ENCODE measurements around the gene EFNB1.

The EFNB1 gene

DNA sequence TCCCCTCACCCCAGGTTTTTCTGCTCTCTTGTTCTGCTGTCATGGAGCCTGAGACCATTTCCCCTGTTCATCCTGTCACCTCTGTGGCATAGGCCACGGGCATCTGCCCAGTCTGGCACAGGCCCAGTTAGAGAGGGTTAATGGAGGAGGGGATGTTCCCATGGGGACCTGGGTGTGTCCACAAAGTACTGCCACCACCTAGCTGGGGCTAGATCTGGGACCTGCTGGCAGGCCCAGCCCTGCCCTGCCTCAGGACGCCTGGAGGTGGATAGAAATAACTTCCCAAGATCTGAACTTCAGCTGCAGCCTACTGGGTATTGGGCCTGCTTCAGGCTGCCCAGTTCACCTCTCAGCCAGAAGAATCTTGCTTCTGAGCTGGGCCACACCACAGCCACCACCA is 13.5 kb downstream of the EFNB1 start:
- TF ChIP-seq EZH2 (IDR thresholded peaks at IDR 0.05; ENCODE audit: borderline replicate concordance, low read depth, low read length, severe bottlenecking), result no peak
- TF ChIP-seq, protein P1, sequence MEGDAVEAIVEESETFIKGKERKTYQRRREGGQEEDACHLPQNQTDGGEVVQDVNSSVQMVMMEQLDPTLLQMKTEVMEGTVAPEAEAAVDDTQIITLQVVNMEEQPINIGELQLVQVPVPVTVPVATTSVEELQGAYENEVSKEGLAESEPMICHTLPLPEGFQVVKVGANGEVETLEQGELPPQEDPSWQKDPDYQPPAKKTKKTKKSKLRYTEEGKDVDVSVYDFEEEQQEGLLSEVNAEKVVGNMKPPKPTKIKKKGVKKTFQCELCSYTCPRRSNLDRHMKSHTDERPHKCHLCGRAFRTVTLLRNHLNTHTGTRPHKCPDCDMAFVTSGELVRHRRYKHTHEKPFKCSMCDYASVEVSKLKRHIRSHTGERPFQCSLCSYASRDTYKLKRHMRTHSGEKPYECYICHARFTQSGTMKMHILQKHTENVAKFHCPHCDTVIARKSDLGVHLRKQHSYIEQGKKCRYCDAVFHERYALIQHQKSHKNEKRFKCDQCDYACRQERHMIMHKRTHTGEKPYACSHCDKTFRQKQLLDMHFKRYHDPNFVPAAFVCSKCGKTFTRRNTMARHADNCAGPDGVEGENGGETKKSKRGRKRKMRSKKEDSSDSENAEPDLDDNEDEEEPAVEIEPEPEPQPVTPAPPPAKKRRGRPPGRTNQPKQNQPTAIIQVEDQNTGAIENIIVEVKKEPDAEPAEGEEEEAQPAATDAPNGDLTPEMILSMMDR (IDR thresholded peaks at IDR 0.05; ENCODE audit: borderline replicate concordance, extremely low read depth, low read length, poor library complexity, severe bottlenecking), result no peak
- Histone ChIP-seq H3K4me2 (ENCODE audit: insufficient read depth, low read length) (no peak overlapping the region), H3K4me3 (ENCODE audit: low read depth in 1 of 2, low read length in 2 of 2) (no peak overlapping the region), H3K27ac (ENCODE audit: low read length) (no peak overlapping the region), H4K20me1 (ENCODE audit: insufficient read depth, low read length) (no peaks in the 10 kb centered on the region), H3K9ac (ENCODE audit: low read depth, low read length) (no peak overlapping the region), H3K79me2 (ENCODE audit: insufficient read depth, low read length) (no peaks in the 10 kb centered on the region), H3K27me3 (ENCODE audit: insufficient read depth, low read length, poor library complexity) (no peaks in the 10 kb centered on the region), H3K36me3 (ENCODE audit: insufficient read depth, low read length) (peaks cover 16% of the 10 kb centered on the region; the same call in 1 of the 2 replicates), H3K4me1 (ENCODE audit: insufficient read depth, low read length) (no peaks in the 10 kb centered on the region), H2AFZ (ENCODE audit: low read depth, low read length) (no peak overlapping the region), H3K9me3 (ENCODE audit: insufficient read depth, low read length, severe bottlenecking) (no peaks in the 10 kb centered on the region)
- DNase-seq (no peak), ATAC-seq (ENCODE audit: insufficient read depth, low read depth) (no peak)

DNA sequence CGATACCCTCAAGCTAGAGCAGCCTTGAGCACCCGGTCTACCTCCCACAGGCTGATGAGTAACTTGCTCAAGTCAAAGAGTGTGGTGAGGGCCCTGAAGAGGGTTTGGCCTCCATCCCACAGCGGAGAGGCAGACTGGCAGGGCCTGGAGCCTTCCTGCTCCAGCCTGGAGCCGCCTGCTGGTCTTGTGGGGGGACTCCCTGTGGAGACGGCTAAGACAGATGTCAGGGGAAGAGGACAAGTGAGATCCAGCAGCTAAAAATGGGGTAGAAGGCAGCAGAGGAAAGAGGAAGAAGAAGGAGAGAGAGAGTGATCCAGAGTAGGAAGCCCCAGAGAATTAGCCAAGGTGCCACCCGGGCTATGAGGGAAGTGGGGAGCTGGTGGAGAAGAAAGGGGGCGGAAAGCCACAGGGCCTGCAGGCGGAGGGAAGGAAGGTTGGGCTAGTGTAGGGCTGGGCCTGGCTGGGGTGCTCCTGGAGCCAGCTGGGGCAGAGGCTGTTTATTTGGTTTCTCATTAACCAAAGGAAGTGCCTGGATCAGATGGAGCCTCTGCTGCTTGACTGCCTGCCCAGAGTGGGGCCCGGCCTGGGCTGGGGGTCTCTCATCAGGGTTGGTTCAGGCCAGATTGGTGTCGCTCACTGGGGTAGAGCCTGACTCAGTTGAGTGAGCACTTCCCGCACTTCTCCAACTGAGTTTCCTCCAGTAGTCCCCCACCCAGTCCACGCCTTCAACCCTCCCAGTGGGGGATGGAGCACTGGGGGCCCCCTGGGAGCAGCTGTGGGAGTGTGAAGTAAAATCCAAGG is 14.2 kb downstream of the EFNB1 start:
- H3K79me2 ChIP-seq (ENCODE audit: insufficient read depth, low read length), result no peaks in the 10 kb centered on the region
- no peaks in the 10 kb centered on the region for H3K9me3 ChIP-seq (ENCODE audit: insufficient read depth, low read length, severe bottlenecking)
- no peak overlapping the region for H3K4me3 ChIP-seq (ENCODE audit: low read depth in 1 of 2, low read length in 2 of 2)
- no peak for TF ChIP-seq EZH2 (IDR thresholded peaks at IDR 0.05; ENCODE audit: borderline replicate concordance, low read depth, low read length, severe bottlenecking)
- TF ChIP-seq, protein P1 (IDR thresholded peaks at IDR 0.05; ENCODE audit: borderline replicate concordance, extremely low read depth, low read length, poor library complexity, severe bottlenecking), result no peak
- no peak overlapping the region for H3K9ac ChIP-seq (ENCODE audit: low read depth, low read length)
- no peaks in the 10 kb centered on the region for H4K20me1 ChIP-seq (ENCODE audit: insufficient read depth, low read length)
- no peak overlapping the region for H3K27ac ChIP-seq (ENCODE audit: low read length)
- DNase-seq, result no peak
- no peaks in the 10 kb centered on the region for H3K4me1 ChIP-seq (ENCODE audit: insufficient read depth, low read length)
- H2AFZ ChIP-seq (ENCODE audit: low read depth, low read length), result no peak overlapping the region
- H3K36me3 ChIP-seq (ENCODE audit: insufficient read depth, low read length), result peaks cover 16% of the 10 kb centered on the region; the same call in 1 of the 2 replicates
- ATAC-seq (ENCODE audit: insufficient read depth, low read depth), result no peak
- H3K4me2 ChIP-seq (ENCODE audit: insufficient read depth, low read length), result no peak overlapping the region
- H3K27me3 ChIP-seq (ENCODE audit: insufficient read depth, low read length, poor library complexity), result no peaks in the 10 kb centered on the region

DNA sequence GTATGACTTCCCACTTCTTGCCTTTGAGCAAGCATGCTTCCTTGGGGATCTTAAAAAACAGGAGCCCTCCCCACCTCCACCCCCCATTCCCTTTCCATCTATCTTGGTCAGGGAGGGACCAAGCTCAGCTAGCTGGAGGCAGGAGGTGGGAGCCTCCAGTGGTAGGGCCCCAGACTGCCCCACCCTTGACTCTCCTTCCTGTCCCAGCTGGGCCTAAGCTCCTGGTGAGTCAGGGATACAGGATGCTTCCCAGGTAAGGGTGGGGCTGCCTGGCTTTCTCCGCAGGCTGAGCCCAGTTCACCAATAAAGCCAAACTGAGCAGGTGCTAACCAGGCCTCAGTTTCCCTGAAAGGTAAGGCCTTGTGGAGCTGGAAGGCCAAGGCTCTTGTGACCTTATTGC is 15.2 kb downstream of the EFNB1 start:
- Histone ChIP-seq H3K27me3 (ENCODE audit: insufficient read depth, low read length, poor library complexity) (no peaks in the 10 kb centered on the region), H3K4me2 (ENCODE audit: insufficient read depth, low read length) (no peak overlapping the region), H3K79me2 (ENCODE audit: insufficient read depth, low read length) (no peaks in the 10 kb centered on the region), H2AFZ (ENCODE audit: low read depth, low read length) (no peak overlapping the region), H3K27ac (ENCODE audit: low read length) (no peak overlapping the region), H3K9ac (ENCODE audit: low read depth, low read length) (no peak overlapping the region), H3K9me3 (ENCODE audit: insufficient read depth, low read length, severe bottlenecking) (no peaks in the 10 kb centered on the region), H4K20me1 (ENCODE audit: insufficient read depth, low read length) (no peaks in the 10 kb centered on the region), H3K36me3 (ENCODE audit: insufficient read depth, low read length) (peaks cover 12% of the 10 kb centered on the region; the same call in 1 of the 2 replicates), H3K4me3 (ENCODE audit: low read depth in 1 of 2, low read length in 2 of 2) (no peak overlapping the region), H3K4me1 (ENCODE audit: insufficient read depth, low read length) (no peaks in the 10 kb centered on the region)
- ATAC-seq (ENCODE audit: insufficient read depth, low read depth) (no peak), DNase-seq (no peak)
- no peak for TF ChIP-seq EZH2 (IDR thresholded peaks at IDR 0.05; ENCODE audit: borderline replicate concordance, low read depth, low read length, severe bottlenecking)
- TF ChIP-seq, protein P1 (IDR thresholded peaks at IDR 0.05; ENCODE audit: borderline replicate concordance, extremely low read depth, low read length, poor library complexity, severe bottlenecking), result no peak
